Ovary (tissue), 3 donors: Measurements from ENCODE around the gene TOMM34.

ENCODE experiments used
- CTCF ChIP-seq, 3 donors: fragments of 450-650 bp in 2 of 3; fragments of 200-600 bp in 1 of 3; IDR thresholded peaks; one replicate each; pipeline versions ENCODE4 v1.5.1 to v1.8.0; 2016 to 2022; ENCODE audit warnings: antibody characterized with exemption in 3 of 3, mild to moderate bottlenecking in 1 of 3
- POLR2A ChIP-seq: fragments of 450-650 bp; IDR thresholded peaks from one replicate; pipeline ENCODE4 v1.6.1; 2017; ENCODE audit warnings: antibody characterized with exemption, mild to moderate bottlenecking, moderate library complexity
- donor health status: DM: no; HTN: no; CAD: no.

- TF ChIP-seq POLR2A (no peak), CTCF (IDR thresholded peaks at IDR 0.05) (no peak)
Measured at GRCh38 chr20:44965651-44966029, 5.4 kb upstream of the TOMM34 start.
